HG03175 (cell line): ENCODE measurements around the gene MTOR.
"Not testable (repeated sequence)": the region's sequence is repeated elsewhere in the genome, so short reads cannot be mapped to it uniquely, and the experiment has no call there.

Experiments
- ATAC-seq: cut with Tn5 transposase; IDR thresholded peaks from one replicate; pipeline ENCODE4 v1.9.1; 2021; ENCODE audit warnings: mild to moderate bottlenecking, moderate library complexity; ENCODE audit not compliant: unreplicated experiment

Gene MTOR

DNA sequence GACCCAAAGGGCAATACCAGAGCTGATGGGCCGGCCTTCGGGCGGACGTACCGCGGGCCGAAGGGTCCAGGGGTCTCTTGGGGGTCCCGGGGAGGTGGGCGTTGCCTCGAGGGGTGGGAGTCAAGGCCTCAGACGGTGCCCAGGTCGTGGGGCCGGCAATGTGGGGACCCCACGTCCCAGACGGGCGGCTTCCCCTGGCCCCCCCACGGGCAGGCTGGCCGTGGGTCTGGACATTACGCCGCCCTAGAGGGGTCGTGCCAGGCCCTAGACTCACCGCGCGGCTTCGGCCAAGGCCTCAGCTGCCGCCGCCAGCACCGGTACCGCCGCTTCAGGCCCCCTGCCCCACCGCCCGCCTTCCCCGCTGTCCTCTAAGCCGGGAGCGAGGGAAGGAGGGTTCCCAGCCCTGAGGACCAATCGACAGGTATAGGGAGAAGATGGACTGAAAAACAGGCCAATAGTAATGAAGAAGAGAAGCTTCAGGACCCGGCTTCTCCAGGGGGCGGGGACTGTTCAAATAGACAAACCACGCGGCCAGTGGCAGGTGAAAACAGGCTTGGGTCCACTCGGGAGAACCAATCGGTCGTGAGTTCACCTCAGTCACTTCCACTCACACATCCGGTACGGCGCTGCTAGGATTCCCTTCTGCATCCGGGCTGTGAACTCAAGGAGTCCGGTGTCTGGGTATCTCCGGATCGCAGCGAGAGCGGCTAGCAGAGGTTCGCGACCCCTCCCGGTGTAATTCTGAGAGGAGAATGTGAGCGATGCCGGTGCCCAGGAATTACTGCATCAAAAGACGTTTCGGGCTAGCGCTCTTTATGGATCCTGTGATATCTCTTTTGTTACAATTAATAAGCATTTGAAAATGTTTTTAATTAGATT lies at the start of gene MTOR:
Gene MTOR, minus strand, starts transcription at position 381 of the 879 bp plus-strand sequence. CDS start 3,142 bp downstream, outside the sequence.
- peak; percentile 98 for ATAC-seq

DNA sequence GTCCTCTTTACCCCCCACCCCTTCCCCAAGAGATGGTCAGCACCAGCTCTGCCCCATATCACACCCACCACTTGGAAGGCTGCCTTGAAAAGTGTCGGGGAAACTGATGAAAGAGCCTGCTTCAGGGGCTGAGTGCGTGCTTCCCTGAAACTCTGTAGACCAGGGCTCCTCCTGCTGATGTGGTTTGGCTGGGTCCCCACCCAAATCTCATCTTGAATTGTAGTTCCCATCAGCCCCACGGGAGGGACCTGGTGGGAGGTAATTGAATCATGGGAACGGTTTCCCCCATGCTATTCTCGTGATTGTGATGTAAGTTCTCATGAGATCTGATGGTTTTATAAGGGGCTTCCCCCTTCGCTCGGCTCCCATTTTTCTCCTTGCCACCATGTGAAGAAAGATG lies 47.0 kb upstream of the MTOR start:
- ATAC-seq = no peak

DNA sequence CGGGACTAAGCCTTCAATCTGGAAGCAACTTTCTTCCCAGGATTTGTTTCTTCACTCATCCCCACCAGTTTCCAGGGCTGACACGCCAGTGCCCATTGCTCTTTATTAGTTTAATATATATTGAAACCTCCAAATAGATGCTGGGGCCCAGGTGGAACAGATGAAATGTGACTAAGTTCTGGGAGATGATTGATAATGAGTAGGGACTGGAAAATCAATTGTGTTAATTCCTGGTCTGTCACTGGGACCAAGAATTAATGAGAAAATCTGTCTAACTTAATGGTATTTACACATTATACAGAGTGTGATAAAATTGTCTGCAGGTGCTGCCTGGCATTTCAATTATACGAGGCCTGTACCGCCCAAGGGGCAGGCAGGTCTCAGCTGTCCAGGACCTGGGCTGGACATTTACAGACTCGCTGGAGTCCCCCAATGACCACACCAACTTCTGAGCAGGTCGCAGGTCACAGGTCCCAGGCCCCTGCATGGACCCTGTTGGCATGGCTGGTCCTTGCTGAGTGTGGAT lies 46.4 kb upstream of the MTOR start:
- no peak for ATAC-seq

DNA sequence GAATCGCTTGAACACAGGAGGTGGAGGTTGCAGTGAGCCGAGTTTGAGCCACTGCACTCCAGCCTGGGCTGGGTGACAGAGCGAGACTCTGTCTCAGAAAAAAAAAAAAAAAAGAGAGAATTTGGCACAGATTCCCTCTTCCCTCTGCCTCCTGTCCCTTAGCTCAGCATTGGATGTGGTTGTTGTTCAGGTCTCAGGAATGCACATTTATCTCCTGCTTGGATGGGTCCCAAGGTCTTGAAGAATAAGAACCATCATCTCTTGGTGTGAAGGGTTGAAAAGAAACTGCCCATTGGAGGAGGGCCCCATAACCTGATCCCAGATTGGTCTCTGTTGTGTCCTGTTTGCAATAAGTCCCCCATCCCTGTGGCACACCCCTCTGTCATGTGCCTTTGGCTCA lies 45.5 kb upstream of the MTOR start:
- ATAC-seq = no peak

DNA sequence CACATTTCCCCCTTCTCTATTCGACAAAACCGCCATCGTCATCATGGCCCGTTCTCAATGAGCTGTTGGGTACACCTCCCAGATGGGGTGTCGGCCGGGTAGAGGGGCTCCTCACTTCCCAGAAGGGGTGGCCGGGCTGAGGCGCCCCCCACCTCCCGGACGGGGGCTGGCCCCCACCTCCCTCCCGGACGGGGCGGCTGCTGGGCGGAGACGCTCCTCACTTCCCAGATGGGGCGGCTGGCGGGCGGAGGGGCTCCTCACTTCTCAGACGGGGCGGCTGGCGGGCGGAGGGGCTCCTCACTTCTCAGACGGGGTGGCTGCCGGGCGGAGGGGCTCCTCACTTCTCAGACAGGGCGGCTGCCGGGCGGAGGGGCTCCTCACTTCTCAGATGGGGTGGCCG lies 43.2 kb upstream of the MTOR start:
- ATAC-seq = not testable (repeated sequence)

DNA sequence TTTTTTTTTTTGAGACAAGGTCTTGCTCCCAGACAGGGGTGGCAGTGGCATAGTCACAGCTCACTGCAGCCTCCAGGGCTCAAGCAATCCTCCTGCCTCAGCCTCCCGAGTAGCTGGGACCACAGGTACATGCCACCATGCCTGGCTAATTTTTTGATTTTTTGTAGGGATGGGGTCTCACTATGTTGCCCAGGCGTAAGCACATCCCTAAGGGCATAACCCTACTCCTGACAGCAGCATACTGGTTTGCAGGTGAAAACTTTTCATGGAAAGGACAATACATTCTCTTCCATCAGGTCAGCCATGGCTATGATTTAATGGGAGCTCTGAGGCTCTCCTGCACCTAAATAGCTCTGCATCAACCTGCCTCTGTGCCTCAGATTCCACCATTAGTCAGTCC lies 40.0 kb upstream of the MTOR start:
- no peak for ATAC-seq

DNA sequence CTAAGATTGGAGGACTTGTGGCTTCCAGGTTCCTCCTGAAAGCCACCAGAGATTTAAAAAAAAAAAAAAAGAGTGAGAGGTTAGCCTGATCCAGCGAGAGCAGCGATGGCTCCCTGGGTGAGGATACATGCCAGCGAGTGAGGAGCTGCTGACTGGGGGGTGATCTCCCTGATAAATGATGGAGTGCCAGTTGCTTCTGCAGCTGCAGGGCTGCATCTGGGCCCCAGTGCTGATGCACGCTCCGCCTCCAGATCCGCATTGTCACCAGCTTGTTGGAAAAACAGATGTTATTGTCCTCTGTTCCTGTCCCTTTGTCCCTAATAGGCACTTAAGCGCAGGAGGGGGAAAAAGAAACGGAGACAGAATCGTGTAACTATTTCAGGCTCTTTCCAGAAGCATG lies 39.2 kb upstream of the MTOR start:
- ATAC-seq = no peak

DNA sequence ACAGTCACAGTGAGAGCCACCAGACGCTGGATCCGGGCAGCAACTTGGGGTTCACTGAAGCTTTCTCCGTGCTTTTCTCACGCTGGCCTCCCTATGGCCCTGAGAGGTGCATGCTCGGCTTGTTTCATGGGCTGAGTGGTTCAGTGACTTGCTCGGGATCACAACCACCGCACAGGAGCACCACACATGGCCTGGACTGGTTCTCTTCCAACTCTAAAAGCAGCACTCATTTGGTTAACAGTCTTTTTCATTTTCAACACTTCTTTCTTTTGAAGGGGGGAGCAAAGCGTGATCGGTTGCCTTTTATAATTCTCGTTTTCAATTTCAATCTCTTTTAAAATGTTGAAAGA lies 36.8 kb upstream of the MTOR start:
- ATAC-seq = no peak

DNA sequence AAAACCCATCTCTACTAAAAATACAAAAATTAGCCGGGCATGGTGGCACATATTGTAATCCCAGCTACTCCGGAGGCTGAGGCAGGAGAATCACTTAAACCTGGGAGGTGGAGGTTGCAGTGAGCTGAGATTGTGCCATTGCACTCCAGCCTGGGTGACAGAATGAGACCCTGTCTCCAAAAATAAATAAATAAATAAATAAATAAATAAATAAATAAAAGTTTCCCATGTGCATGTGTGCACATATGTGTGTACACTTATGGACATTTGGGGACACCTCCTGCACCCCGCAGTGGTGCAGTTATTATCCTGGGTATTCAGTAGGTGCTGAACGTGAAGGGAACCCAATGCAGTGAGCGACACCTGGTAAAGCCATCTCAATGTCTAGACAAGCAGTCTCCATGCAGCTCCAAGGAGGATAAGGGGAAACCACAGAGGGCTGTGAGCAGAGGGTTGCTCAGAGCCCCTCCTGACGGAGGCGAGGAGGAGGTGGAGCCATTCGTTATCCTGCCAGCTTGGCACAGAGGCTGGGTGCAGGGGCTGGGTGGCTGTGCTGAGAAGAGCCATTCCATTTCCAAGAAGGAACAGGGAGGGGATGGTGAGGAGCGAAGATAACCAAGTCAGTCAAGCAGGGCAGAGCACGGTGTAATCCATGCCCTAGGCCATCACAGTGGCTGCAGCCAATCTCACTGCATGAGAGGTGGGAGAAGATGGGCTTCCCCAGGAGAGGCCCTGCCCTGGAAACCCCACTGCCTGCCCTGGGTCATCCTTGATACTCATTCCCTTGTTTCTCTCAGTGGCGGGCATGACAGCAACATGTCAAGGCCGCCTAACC lies 36.3 kb upstream of the MTOR start:
- ATAC-seq = no peak

DNA sequence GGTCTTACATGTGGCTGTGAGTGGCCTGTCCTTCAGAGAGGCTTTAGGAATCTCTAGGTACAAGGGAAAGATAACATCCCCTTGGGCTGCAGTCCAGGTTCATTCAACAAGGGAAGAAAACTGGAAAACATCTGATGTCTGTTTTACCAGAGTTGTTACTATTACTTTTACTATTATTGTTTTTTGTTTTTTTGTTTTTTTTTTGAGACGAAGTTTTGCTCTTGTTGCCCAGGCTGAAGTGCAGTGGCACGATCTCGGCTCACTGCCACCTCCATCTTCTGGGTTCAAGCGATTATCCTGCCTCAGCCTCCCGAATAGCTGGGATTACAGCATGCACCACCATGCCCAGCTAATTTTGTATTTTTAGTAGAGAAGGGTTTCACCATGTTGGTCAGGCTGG lies 35.4 kb upstream of the MTOR start:
- not testable (repeated sequence) for ATAC-seq

DNA sequence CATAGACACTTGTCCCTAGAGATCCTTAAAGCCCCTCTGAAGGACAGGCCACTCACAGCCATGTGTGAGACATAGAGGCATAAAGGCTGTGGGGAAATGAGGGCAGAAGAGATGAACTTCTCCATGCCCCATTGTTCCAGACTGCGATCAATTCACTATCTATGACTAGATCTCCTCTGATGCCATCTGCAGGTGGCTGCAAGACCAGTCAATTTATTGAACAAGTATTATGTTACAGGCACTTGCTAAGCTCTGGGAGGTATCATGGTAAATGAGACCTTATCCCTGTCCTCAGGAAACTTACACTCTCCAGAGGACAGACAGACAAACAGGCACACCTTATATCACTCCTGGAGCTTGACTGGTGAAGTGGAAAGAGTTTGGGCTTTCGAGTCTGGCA lies 33.6 kb upstream of the MTOR start:
- ATAC-seq = no peak

DNA sequence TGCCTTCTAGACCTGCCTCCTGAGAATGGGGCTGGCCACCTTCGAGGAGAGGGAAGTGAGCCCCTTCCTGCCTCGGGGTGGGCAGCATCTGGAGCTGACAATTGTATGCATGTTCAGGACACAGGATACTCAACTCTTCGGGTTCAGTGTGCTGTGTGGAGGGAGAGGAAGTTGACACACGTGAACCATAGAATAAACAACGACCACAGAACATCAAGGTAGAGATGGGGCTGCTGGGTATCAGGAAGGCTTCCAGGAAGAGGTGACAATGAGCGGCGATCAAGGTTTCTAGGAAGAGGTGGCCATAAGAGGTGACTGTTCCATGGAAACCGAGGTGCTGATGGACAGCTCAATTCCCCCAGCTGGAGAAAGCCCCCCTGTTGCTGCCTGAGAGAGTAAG lies 32.6 kb upstream of the MTOR start:
- no peak for ATAC-seq

DNA sequence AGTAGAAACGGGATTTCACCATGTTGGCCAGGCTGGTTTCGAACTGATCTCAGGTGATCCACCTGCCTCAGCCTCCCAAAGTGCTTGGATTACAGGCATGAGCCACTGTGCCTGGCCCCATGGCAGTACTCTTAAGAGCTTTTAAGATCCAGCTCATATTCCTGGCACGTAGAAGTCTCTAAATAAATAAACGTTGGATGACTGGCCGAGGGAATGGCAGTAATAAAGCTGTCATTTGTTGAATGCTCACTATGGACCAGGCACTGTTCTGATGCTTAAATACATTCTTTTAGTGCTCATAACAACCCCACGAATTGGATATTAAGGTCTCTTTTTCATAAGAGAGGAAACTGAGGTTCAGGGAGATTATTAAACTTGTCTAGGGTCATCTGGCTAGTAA lies 31.5 kb upstream of the MTOR start:
- ATAC-seq = no peak

DNA sequence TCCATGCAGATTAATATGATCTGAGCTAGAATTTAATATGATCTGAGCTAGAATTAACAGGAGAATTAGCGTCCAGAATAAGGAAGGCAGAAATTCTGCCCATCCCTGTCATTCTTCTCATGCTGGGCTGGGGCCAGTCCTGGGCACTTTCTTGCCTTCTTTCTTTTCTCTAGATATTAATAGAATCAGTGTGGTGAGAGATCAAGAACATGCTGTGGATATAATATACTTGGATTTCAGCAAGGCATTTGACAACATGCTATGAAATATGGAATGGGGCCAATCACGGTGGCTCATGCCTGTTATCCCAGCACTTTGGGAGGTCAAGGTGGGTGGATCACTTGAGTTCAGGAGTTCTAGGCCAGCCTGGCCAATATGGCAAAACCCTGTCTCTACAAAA lies 28.7 kb upstream of the MTOR start:
- no peak for ATAC-seq

DNA sequence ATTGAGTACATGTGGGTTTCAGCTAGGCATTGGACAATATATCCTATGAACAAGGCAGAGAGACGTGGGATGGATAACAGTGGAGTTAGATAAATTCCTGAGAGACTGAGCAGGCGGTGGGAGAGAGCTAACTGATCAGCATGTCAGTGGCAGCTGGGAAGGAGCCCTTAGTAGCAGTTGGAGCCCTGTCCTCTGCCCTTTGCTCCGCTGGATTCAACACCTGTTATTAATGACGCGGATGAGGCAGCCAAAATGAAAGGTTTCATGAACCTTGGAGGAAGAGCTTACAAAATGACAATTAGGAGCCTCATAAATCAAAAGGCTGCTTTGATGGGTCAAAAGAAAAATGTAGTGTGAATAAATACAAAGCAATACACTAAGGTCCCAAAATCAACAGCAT lies 26.7 kb upstream of the MTOR start:
- no peak for ATAC-seq

DNA sequence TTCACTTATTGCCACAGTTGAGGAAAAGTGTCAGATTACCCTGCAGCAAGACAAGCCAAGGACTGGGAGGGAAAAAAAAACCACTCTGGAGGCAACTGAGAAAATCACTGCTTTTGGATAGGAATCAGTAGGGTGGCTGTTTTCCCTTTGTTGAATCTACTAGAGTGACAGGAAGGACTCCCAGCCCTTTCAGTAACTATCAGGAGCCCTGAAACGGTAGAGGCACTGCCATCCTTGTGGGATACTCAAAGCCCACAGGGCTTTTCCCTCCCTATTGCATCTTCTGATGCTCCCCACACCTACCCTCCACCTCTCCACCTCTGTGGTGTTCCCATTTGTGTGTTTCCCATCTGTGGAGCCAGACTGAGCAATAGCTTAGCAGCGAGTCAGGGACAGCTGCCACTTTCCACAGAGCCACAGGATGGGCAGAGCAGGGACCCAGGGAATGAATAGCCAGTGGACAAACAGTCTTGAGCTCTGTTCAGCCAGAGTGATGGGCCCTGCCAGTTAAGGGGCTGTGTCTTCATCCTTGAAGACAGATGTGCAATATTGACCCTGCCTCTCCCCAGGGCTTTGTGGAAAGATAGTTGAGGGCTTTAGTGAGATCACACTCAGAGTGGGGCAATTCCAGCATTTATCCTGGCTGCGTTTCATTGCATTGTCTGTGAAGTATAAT lies 24.5 kb upstream of the MTOR start:
- ATAC-seq = no peak

DNA sequence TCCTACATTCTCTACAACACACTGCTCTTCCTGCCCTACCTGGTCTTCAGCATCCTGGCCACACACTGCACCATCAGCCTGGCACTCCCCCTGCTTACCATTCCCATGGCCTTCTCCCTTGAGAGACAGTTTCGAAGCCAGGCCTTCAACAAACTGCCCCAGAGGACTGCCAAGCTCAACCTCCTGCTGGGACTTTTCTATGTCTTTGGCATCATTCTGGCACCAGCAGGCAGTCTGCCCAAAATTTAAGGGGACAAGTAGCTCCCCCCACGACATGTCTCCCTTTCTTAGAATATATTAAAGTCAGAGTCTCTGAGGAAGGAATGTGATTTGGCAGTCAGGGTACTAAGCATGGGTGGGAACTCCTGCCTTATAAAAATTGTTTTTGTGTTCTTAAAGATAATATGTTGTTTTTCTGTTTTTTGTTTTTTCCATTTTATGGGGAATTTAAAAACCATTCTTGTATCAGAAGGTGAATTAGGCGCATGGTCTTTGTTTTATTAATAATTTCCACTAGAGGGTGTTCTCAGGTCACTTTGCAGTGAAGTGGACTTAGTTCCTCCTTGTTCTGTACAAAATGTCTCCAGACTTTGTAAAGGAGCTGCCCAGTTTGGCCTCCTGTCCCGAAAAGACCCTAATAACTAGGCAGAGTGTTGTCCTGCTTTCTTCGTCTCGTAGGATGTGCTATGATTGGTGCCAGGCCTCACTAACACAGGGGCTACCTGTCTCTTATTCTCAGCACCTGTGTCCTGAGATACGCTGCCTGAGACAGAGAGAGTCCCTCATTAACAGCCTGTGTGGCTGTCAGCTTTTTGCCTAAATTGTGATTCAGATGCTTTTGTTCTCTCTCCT lies 23.8 kb upstream of the MTOR start:
- no peak for ATAC-seq

DNA sequence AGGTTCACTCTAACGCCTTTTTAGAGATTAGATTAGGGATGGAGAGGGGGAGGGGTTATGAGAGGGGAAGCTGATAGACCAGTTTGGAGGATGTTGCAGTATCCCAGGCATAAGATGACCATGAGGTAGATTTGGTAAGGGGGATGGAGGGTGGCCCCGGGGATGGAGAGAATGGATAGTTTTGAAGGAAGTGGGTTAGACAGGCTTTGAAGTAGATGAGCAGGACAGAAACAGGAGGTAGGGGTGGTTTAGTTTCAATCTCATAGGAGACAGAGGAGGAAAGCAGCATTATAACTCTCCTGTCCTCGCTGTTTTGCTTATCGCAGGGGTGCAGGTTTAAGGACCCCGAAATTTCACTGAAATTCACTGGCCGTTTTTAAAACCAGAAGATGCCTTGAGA lies 22.4 kb upstream of the MTOR start:
- no peak for ATAC-seq

DNA sequence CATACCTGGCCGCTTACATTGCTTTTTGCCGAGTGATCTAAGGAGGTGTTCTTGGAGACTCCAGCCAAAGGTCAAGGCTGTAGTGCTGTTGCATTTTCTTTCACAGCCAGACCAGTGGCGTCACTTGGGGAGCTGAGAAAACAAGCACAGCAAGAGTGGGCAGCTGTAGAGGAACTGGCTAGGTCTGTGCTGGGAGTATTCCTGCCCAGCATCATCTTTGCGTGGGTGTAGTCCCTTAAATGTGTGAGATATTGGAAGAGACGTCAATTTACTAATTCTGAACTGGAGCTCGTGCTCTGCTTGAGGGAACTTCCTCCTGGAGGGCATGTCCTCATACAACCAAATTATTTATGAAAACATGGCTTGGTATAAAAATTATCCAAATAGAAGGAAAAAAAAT lies 20.8 kb upstream of the MTOR start:
- no peak for ATAC-seq

DNA sequence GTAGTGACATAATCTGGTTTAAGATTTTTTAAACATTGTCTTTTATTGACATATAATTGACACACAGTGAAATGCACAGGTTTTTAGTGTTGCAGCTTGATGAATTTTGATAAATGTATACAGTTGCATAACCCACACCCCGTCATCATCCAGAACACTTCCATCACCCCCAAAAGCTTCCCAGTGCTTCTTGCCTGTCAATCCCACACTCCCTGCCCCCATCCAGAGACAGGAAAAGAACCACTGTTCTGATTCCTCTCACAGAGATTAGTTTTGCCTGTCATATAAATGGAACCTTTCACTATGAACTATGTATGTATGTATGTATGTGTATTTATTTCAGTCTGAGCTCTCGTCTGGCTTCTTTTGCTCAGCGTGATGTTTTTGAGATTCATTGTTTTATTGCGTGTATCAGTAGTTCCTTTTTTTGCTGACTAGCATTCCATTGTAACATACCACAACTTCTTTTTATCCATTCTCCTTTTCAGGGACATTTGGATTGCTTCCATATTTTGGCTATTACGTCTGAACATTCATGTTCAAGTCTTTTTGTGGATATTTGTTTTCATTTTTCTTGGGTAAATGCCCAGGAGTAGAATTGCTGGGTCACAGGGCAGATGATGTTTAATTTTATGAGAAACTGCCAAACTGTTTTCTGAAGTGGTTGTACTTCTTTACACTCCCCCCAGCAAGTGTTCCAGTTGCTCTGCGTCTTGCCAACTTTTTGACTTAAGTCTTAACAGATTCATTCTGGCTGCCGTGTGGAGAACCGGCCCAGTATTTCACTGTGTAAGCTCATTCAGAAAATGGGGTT lies 19.4 kb upstream of the MTOR start:
- ATAC-seq = no peak
